ENCODE measurements around the gene GRAMD1A.
A peak's percentile ranks its signal among the peaks of the same experiment; 100 is the strongest.
"Not testable (repeated sequence)": the region's sequence is repeated elsewhere in the genome, so short reads cannot be mapped to it uniquely, and the experiment has no call there.

GRAMD1A gene

GRCh38 chr19:35027851-35028599, 27.9 kb downstream of the GRAMD1A start:
- H3K27me3 Mint-ChIP-seq, result peaks cover 18% of the 10 kb centered on the region
- H3K9me3 Mint-ChIP-seq, result no peaks in the 10 kb centered on the region
- H3K36me3 Mint-ChIP-seq (ENCODE audit: low read depth), result peaks cover 28% of the 10 kb centered on the region
- no peak overlapping the region for H3K4me3 Mint-ChIP-seq
- no peak for ATAC-seq
- H3K4me1 Mint-ChIP-seq, result peaks cover 9% of the 10 kb centered on the region
- no peak for DNase-seq
- no peak overlapping the region for H3K27ac Mint-ChIP-seq

GRCh38 chr19:35028600-35028885, 28.4 kb downstream of the GRAMD1A start:
- not testable (repeated sequence) for ATAC-seq, DNase-seq, H3K4me1 Mint-ChIP-seq, H3K27ac Mint-ChIP-seq, H3K4me3 Mint-ChIP-seq, H3K9me3 Mint-ChIP-seq
- Mint-ChIP-seq H3K27me3 (peaks cover 23% of the 10 kb centered on the region), H3K36me3 (ENCODE audit: low read depth) (peaks cover 28% of the 10 kb centered on the region)

GRCh38 chr19:35029275-35029736, 29.2 kb downstream of the GRAMD1A start:
- Mint-ChIP-seq H3K27me3 (peaks cover 24% of the 10 kb centered on the region), H3K4me3 (peak overlapping the region; percentile 48), H3K36me3 (ENCODE audit: low read depth) (peaks cover 24% of the 10 kb centered on the region)
- not testable (repeated sequence) for H3K9me3 Mint-ChIP-seq, ATAC-seq, H3K27ac Mint-ChIP-seq, H3K4me1 Mint-ChIP-seq, DNase-seq

- Mint-ChIP-seq H3K27me3 (peaks cover 24% of the 10 kb centered on the region), H3K9me3 (no peaks in the 10 kb centered on the region)
- peak; percentile 11 for ATAC-seq
Measured at GRCh38 chr19:35029737-35030256, 29.7 kb downstream of the GRAMD1A start.

GRCh38 chr19:35030257-35031071, 30.3 kb downstream of the GRAMD1A start, which contains the start of gene SCN1B:
Gene SCN1B (plus strand): TSS chr19:35030470. CDS start chr19:35030821, 351 bp downstream.
- ATAC-seq, result peak; percentile 77
- H3K9me3 Mint-ChIP-seq, result no peaks in the 10 kb centered on the region
- peaks cover 9% of the 10 kb centered on the region for H3K4me1 Mint-ChIP-seq
- H3K4me3 Mint-ChIP-seq, result peak within 1 kb of the TSS; percentile 58
- peak; percentile 76 for DNase-seq
- H3K27me3 Mint-ChIP-seq, result peaks cover 24% of the 10 kb centered on the region
- H3K36me3 Mint-ChIP-seq (ENCODE audit: low read depth), result peaks cover 16% of the 10 kb centered on the region
- peak within 1 kb of the TSS; percentile 66 for H3K27ac Mint-ChIP-seq

More at GRCh38 chr19:35029737-35030256, 29.7 kb downstream of the GRAMD1A start:
- H3K4me3 Mint-ChIP-seq, result peak overlapping the region; percentile 48
- DNase-seq, result no peak
- H3K36me3 Mint-ChIP-seq (ENCODE audit: low read depth), result peaks cover 22% of the 10 kb centered on the region
- H3K27ac Mint-ChIP-seq, result no peak overlapping the region
- H3K4me1 Mint-ChIP-seq, result peaks cover 9% of the 10 kb centered on the region

- ATAC-seq, result no peak
- no peak for DNase-seq
- H3K27ac Mint-ChIP-seq, result peak overlapping the region; percentile 66
- peak overlapping the region; percentile 58 for H3K4me3 Mint-ChIP-seq
- H3K9me3 Mint-ChIP-seq, result no peaks in the 10 kb centered on the region
- peaks cover 14% of the 10 kb centered on the region for H3K36me3 Mint-ChIP-seq (ENCODE audit: low read depth)
- peaks cover 9% of the 10 kb centered on the region for H3K4me1 Mint-ChIP-seq
- H3K27me3 Mint-ChIP-seq, result peaks cover 24% of the 10 kb centered on the region
Measured at GRCh38 chr19:35031072-35031881, 31.2 kb downstream of the GRAMD1A start.

GRCh38 chr19:35032356-35032865, 32.3 kb downstream of the GRAMD1A start:
- Mint-ChIP-seq H3K4me3 (no peak overlapping the region), H3K27me3 (peaks cover 24% of the 10 kb centered on the region), H3K27ac (no peak overlapping the region), H3K9me3 (no peaks in the 10 kb centered on the region), H3K4me1 (peaks cover 9% of the 10 kb centered on the region), H3K36me3 (ENCODE audit: low read depth) (peaks cover 7% of the 10 kb centered on the region)
- no peak for ATAC-seq
- no peak for DNase-seq

- H3K27me3 Mint-ChIP-seq, result peaks cover 24% of the 10 kb centered on the region
- H3K27ac Mint-ChIP-seq, result no peak overlapping the region
- DNase-seq, result no peak
- no peaks in the 10 kb centered on the region for H3K9me3 Mint-ChIP-seq
- no peak for ATAC-seq
- H3K4me3 Mint-ChIP-seq, result no peak overlapping the region
- H3K4me1 Mint-ChIP-seq, result peaks cover 15% of the 10 kb centered on the region
- peaks cover 2% of the 10 kb centered on the region for H3K36me3 Mint-ChIP-seq (ENCODE audit: low read depth)
Measured at GRCh38 chr19:35033067-35034004, 33.2 kb downstream of the GRAMD1A start.

GRCh38 chr19:35034005-35034502, 33.9 kb downstream of the GRAMD1A start:
- Mint-ChIP-seq H3K36me3 (ENCODE audit: low read depth) (no peaks in the 10 kb centered on the region), H3K27ac (no peak overlapping the region), H3K4me3 (no peak overlapping the region), H3K4me1 (peaks cover 17% of the 10 kb centered on the region), H3K27me3 (peaks cover 24% of the 10 kb centered on the region), H3K9me3 (no peaks in the 10 kb centered on the region)
- ATAC-seq (no peak), DNase-seq (no peak)

GRCh38 chr19:35034588-35035382, 34.7 kb downstream of the GRAMD1A start:
- H3K4me1 Mint-ChIP-seq, result peaks cover 15% of the 10 kb centered on the region
- no peaks in the 10 kb centered on the region for H3K9me3 Mint-ChIP-seq
- no peak for DNase-seq
- H3K4me3 Mint-ChIP-seq, result no peak overlapping the region
- ATAC-seq, result no peak
- H3K27me3 Mint-ChIP-seq, result peaks cover 24% of the 10 kb centered on the region
- no peaks in the 10 kb centered on the region for H3K36me3 Mint-ChIP-seq (ENCODE audit: low read depth)
- H3K27ac Mint-ChIP-seq, result no peak overlapping the region

- Mint-ChIP-seq H3K27ac (no peak overlapping the region), H3K27me3 (peaks cover 14% of the 10 kb centered on the region), H3K4me3 (no peak overlapping the region), H3K36me3 (ENCODE audit: low read depth) (no peaks in the 10 kb centered on the region), H3K4me1 (peaks cover 19% of the 10 kb centered on the region), H3K9me3 (no peaks in the 10 kb centered on the region)
- DNase-seq (no peak), ATAC-seq (no peak)
Measured at GRCh38 chr19:35037716-35038622, 37.8 kb downstream of the GRAMD1A start.

All from activated naive CD8-positive, alpha-beta T cell treated with anti-CD3 and anti-CD28 coated beads, Interleukin-2, amount 50 U/mL, for 24 hours (primary cell).